Glutamatergic neuron (in vitro differentiated cells): ENCODE results near the gene RAB10. TPM values are rescaled to one million over a fixed set of nuclear protein-coding genes. Genes with fewer than 3 reads are reported as not detected.
"Not testable (repeated sequence)": the region's sequence is repeated elsewhere in the genome, so short reads cannot be mapped to it uniquely, and the experiment has no call there.

Experiments used
- DNase-seq: peaks from one replicate; pipeline ENCODE4 v3.0.0; 2022
- H3K27ac Mint-ChIP-seq: one replicate; pipeline ENCODE4 v1.8.0; 2020; ENCODE audit warnings: mild to moderate bottlenecking, mixed read lengths, inconsistent platforms; ENCODE audit not compliant: unreplicated experiment
- H3K27me3 Mint-ChIP-seq: one replicate; pipeline ENCODE4 v1.8.0; 2020; ENCODE audit warnings: mild to moderate bottlenecking, moderate library complexity, mixed read lengths, inconsistent platforms; ENCODE audit not compliant: unreplicated experiment
- H3K36me3 Mint-ChIP-seq: one replicate; pipeline ENCODE4 v1.8.0; 2020; ENCODE audit warnings: mild to moderate bottlenecking, mixed read lengths, inconsistent platforms; ENCODE audit not compliant: unreplicated experiment
- H3K4me1 Mint-ChIP-seq: one replicate; pipeline ENCODE4 v1.8.0; 2020; ENCODE audit warnings: mild to moderate bottlenecking, low read depth, mixed read lengths, inconsistent platforms; ENCODE audit not compliant: unreplicated experiment
- H3K4me3 Mint-ChIP-seq: one replicate; pipeline ENCODE4 v1.8.0; 2020; ENCODE audit warnings: mild to moderate bottlenecking, mixed read lengths, inconsistent platforms; ENCODE audit not compliant: unreplicated experiment
- H3K9me3 Mint-ChIP-seq: one replicate; pipeline ENCODE4 v1.8.0; 2020; ENCODE audit warnings: mild to moderate bottlenecking, moderate library complexity, mixed read lengths, inconsistent platforms; ENCODE audit not compliant: unreplicated experiment
- total RNA-seq: library from RNA; stranded (reverse); fragmentation: NEBNext Ultra II Directional; extraction: Animal tissue kit (Norgen Biotek cat#: 25700); gene quantifications from one replicate; pipeline ENCODE4 v1.2.1, GENCODE V29; 2021; ENCODE audit not compliant: unreplicated experiment
- TF ChIP-seq, protein P1 (sequence below): fragments of 200-600 bp; sonication (generic); IDR thresholded peaks from one replicate; pipeline ENCODE4 v1.5.0; 2021; ENCODE audit not compliant: partially characterized antibody, unreplicated experiment

The RAB10 gene
- total RNA-seq, 1 donor from 2014 or later, result 168 TPM

DNA sequence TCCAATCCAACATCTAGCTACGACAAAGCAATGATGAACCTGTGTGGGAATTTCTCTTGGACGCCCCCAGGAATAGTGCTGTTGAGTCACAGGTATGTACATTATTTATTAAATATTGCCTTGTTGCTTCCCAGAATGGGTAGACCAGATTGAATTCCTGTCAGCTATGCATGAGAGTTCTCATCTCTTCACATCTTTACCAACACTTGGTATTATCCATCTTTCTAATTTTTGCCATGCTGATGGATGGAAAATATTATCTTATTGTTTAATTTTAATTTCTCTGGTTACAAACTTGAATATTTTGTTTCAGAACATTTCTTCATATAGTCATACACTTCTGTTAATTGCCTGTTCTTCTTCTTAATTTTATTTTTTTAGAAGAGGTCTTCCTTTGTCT lies 9.6 kb upstream of the RAB10 start:
- Mint-ChIP-seq H3K4me1 (no peaks in the 10 kb centered on the region), H3K27ac (no peak overlapping the region), H3K4me3 (no peak overlapping the region), H3K36me3 (no peaks in the 10 kb centered on the region), H3K9me3 (no peaks in the 10 kb centered on the region), H3K27me3 (no peaks in the 10 kb centered on the region)
- DNase-seq, result no peak
- TF ChIP-seq, protein P1, sequence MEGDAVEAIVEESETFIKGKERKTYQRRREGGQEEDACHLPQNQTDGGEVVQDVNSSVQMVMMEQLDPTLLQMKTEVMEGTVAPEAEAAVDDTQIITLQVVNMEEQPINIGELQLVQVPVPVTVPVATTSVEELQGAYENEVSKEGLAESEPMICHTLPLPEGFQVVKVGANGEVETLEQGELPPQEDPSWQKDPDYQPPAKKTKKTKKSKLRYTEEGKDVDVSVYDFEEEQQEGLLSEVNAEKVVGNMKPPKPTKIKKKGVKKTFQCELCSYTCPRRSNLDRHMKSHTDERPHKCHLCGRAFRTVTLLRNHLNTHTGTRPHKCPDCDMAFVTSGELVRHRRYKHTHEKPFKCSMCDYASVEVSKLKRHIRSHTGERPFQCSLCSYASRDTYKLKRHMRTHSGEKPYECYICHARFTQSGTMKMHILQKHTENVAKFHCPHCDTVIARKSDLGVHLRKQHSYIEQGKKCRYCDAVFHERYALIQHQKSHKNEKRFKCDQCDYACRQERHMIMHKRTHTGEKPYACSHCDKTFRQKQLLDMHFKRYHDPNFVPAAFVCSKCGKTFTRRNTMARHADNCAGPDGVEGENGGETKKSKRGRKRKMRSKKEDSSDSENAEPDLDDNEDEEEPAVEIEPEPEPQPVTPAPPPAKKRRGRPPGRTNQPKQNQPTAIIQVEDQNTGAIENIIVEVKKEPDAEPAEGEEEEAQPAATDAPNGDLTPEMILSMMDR, result no peak

DNA sequence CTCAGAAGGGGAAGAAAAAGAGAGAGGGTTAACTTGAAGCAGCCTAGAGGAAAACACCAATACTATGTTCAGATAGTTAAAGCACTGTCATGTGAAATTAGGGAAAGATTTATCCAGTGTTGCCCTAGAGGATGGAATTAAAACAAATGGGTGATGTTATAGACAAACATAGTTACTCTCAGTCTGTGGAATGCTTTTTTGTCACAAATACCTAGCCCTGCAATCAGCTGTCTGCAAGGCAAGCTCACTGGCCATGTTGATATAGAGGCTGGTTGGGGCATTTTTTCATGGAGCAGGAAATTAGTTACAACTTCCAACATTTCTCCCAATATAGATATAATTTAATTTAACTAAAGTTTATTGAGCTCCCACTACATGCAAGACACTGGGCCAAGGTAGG lies 8.4 kb upstream of the RAB10 start:
- Mint-ChIP-seq H3K36me3 (no peaks in the 10 kb centered on the region), H3K27ac (no peak overlapping the region), H3K27me3 (no peaks in the 10 kb centered on the region), H3K4me3 (no peak overlapping the region), H3K4me1 (no peaks in the 10 kb centered on the region), H3K9me3 (no peaks in the 10 kb centered on the region)
- TF ChIP-seq, protein P1, result no peak
- DNase-seq, result no peak

DNA sequence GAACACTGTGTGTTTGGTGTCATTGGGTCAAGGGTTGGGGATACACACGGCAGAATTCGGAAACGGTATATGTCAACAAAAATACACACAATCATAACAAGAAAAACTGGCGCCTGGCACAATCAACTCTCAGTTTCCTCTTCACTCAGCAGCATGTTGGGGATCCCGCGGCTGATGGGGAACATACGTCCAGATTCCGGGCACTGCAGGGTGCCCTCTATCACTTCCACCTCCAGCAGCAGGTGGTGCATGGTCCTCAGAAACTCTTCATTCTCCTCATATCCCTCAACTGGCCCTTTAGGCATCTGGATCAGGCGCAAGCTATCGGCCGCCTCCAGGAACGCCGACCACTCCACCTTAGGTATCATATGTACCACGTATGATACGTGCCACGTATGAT lies 5.8 kb upstream of the RAB10 start:
- H3K4me3 Mint-ChIP-seq, H3K4me1 Mint-ChIP-seq, H3K9me3 Mint-ChIP-seq, H3K36me3 Mint-ChIP-seq, H3K27me3 Mint-ChIP-seq, DNase-seq: not testable (repeated sequence)
- H3K27ac Mint-ChIP-seq, result peak overlapping the region; percentile 28

DNA sequence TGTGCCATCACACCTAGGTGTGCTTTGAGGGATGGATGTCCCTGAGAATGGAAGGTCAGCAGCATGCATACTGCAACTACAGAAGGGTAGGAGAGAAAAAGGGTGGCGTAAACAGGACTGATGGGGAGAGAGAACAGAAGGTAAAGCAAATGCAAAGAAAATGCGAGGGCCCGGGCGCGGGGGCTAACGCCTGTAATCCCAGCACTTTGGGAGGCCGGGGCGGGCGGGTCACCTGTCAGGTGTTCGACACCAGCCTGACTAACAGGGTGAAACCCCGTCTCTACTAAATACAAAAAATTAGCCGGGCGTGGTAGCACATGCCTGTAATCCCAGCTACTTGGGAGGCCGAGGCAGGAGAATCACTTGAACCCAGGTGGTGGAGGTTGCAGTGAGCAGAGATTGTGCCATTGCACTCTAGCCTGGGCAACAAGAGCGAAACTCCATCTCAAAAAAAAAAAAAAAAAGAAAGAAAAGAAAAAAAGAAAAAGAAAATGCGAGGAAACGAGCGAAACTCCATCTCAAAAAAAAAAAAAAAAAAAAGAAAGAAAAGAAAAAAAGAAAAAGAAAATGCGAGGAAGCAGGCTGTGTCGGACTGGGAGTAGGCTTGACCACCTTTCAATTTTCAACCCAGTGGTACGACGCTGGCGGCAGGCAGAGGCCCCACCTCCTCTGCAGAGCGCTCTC lies 1.2 kb upstream of the RAB10 start:
- not testable (repeated sequence) for H3K36me3 Mint-ChIP-seq, H3K4me1 Mint-ChIP-seq, DNase-seq
- Mint-ChIP-seq H3K9me3 (peaks cover 17% of the 10 kb centered on the region), H3K4me3 (peak overlapping the region; percentile 84), H3K27me3 (peaks cover 12% of the 10 kb centered on the region), H3K27ac (peak overlapping the region; percentile 97)

DNA sequence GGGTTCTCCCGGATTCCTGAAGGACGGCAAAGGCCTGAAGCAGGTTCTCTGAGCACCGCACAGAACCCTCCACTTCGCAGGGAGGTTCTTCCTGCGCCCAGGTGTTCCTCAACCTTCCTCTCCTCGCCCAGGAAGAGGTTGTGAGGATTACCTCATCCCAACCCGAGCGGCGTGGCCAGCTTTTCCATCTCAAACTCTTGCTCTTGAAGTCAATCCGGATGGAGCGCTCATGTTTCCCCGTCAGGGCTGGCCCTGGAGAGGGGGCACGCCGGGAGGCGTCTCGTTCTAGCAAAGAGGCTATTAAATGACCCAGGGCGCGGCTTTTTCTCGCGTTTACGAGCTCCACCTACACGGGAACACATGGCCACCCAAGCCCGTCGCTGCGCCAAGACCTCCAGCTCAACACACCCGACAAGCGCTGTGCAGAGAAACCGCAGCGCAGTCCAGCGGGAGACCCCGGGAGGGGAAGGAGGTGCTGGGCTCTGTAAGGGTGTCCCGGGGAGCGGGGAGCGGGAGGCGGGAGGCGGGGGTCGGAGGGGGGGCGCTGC lies 540 bp upstream of the RAB10 start:
- Mint-ChIP-seq H3K27me3 (peaks cover 12% of the 10 kb centered on the region), H3K4me1 (peaks cover 6% of the 10 kb centered on the region), H3K4me3 (peak overlapping the region; percentile 84), H3K27ac (peak overlapping the region; percentile 97), H3K9me3 (peaks cover 17% of the 10 kb centered on the region), H3K36me3 (no peaks in the 10 kb centered on the region)
- TF ChIP-seq, protein P1, result no peak
- DNase-seq, result peak; percentile 69

DNA sequence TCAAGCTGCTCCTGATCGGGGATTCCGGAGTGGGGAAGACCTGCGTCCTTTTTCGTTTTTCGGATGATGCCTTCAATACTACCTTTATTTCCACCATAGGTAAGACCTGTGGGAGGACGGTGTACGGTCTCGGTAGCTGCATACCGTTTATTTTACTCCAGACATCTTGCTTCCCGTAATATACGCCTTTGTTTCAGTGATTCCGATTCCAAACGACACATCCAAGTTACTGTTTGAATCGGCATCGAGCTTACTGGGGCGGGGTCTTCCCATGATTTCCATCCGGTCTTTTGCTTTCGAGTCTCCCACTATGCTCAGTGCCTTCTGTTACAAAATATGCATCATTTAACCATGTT lies 731 bp downstream of the RAB10 start:
- DNase-seq, result no peak
- Mint-ChIP-seq H3K27me3 (peaks cover 12% of the 10 kb centered on the region), H3K4me3 (peak overlapping the region; percentile 98), H3K4me1 (peaks cover 6% of the 10 kb centered on the region), H3K27ac (peak overlapping the region; percentile 97), H3K36me3 (no peaks in the 10 kb centered on the region), H3K9me3 (peaks cover 17% of the 10 kb centered on the region)
- TF ChIP-seq, protein P1, result no peak
